Right atrium auricular region (tissue), 2 donors: Measurements from ENCODE around the gene SRSF1. TPM values are rescaled to one million over a fixed set of nuclear protein-coding genes. Genes with fewer than 3 reads are reported as not detected.

Experiments used
- DNase-seq: peaks from one replicate; pipeline ENCODE4 v3.0.0-alpha.2; 2019; ENCODE audit warnings: low spot score
- H3K27ac ChIP-seq, 2 donors: fragments of 200-600 bp; sonication (generic); 1 replicate in 1 of 2; 2 replicates in 1 of 2; pipeline ENCODE4 v1.5.1; 2016 to 2019
- H3K27me3 ChIP-seq, 2 donors: fragments of 200-600 bp; sonication (generic); one replicate each; pipeline versions ENCODE4 v1.5.1 to v1.6.0; 2017 to 2019
- H3K36me3 ChIP-seq: fragments of 200-600 bp; sonication (generic); one replicate; pipeline ENCODE4 v1.5.1; 2016
- H3K4me1 ChIP-seq, 2 donors: fragments of 200-600 bp; sonication (generic); one replicate each; pipeline versions ENCODE4 v1.5.1 to v1.6.0; 2017 to 2019
- H3K4me3 ChIP-seq, 2 donors: fragments of 200-600 bp; sonication (generic); 1 replicate in 1 of 2; 2 replicates in 1 of 2; pipeline ENCODE4 v1.5.1; 2017 to 2019; ENCODE audit warnings: mild to moderate bottlenecking in 1 of 2, moderate library complexity in 1 of 2
- H3K9me3 ChIP-seq, 2 donors: fragments of 200-600 bp; sonication (generic); one replicate each; pipeline ENCODE4 v1.5.1; 2019
- total RNA-seq, 2 donors: library from RNA; depleted of rRNA; stranded (reverse); fragments of >200 nt; gene quantifications; one replicate each; pipeline ENCODE4 v1.1.0, GENCODE V29; 2016
- TF ChIP-seq, protein P1 (sequence below), 2 donors: fragments of 200-600 bp; sonication (generic); IDR thresholded peaks; one replicate each; pipeline ENCODE4 v1.5.1; 2019; ENCODE audit warnings: antibody characterized with exemption in 2 of 2

SRSF1 gene
- total RNA-seq, 2 donors from 2014 or later: 70.6 to 101 TPM

DNA sequence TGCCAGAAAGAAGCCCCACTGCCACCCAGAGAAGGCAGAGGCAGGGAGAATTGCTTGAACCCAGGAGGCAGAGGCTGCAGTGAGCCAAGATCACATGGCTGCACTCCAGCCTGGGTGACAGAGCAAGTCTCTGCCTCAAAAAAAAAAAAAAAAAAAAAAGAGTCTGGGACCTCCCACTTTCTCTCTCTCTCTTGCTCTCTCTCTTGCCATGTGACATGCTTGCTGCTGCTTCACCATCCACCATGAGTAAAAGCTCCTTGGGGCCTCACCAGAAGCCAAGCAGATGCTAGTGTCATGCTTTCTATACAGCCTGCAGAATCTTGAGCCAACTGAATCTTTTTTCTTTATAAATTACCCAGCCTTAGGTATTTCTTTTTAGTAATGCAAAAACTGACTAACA lies 21.5 kb upstream of the SRSF1 start:
- no peak for DNase-seq
- Histone ChIP-seq H3K36me3 (no peaks in the 10 kb centered on the region), H3K4me3 (no peak overlapping the region), H3K27ac (no peak overlapping the region), H3K4me1 (no peaks in the 10 kb centered on the region), H3K27me3 (no peaks in the 10 kb centered on the region), H3K9me3 (no peaks in the 10 kb centered on the region)
- TF ChIP-seq, protein P1, sequence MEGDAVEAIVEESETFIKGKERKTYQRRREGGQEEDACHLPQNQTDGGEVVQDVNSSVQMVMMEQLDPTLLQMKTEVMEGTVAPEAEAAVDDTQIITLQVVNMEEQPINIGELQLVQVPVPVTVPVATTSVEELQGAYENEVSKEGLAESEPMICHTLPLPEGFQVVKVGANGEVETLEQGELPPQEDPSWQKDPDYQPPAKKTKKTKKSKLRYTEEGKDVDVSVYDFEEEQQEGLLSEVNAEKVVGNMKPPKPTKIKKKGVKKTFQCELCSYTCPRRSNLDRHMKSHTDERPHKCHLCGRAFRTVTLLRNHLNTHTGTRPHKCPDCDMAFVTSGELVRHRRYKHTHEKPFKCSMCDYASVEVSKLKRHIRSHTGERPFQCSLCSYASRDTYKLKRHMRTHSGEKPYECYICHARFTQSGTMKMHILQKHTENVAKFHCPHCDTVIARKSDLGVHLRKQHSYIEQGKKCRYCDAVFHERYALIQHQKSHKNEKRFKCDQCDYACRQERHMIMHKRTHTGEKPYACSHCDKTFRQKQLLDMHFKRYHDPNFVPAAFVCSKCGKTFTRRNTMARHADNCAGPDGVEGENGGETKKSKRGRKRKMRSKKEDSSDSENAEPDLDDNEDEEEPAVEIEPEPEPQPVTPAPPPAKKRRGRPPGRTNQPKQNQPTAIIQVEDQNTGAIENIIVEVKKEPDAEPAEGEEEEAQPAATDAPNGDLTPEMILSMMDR (IDR thresholded peaks at IDR 0.05): no peak

DNA sequence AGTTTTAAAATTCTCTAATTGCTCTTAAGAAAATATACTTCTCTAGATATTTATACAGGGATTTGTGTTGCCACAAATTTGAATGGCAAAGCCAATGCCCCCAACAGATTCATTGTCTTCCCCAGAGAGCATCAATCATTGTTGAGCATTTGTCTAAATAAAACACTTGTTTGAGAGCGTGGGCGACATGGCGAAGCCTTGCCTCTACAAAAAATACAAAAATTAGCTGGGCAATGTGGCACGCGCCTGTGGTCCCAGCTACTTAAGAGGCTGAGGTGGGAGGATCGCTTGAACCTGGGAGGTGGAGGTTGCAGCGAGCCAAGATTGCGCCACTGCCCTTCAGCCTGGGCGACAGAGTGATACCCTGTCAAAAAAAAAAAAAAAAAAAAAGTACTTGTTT lies 13.4 kb upstream of the SRSF1 start:
- Histone ChIP-seq H3K4me1 (no peaks in the 10 kb centered on the region), H3K27me3 (no peaks in the 10 kb centered on the region), H3K36me3 (no peaks in the 10 kb centered on the region), H3K4me3 (no peak overlapping the region), H3K27ac (no peak overlapping the region), H3K9me3 (no peaks in the 10 kb centered on the region)
- no peak for DNase-seq
- TF ChIP-seq, protein P1 (IDR thresholded peaks at IDR 0.05): no peak

DNA sequence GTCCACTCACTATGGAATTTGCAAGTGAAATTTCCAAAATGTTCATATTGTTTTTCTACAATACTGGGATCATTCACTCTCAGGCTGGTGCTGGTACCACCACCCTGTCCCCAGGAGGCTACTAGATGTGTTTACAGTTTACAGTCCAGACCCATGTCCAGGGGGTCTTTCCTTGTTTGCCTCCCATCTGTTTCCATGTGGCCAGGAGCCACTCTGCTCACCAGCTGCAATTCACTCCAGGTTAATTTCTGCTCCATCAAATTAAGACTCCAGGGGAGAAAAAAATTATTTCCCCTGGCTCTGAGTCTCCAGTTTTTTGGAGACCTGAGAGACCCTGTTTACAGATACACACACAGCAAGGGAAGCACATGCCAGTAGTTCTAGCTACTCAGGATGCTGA lies 12.5 kb upstream of the SRSF1 start:
- Histone ChIP-seq H3K4me3 (no peak overlapping the region), H3K4me1 (no peaks in the 10 kb centered on the region), H3K36me3 (no peaks in the 10 kb centered on the region), H3K9me3 (no peaks in the 10 kb centered on the region), H3K27ac (no peak overlapping the region), H3K27me3 (no peaks in the 10 kb centered on the region)
- TF ChIP-seq, protein P1 (IDR thresholded peaks at IDR 0.05): no peak
- DNase-seq: no peak

DNA sequence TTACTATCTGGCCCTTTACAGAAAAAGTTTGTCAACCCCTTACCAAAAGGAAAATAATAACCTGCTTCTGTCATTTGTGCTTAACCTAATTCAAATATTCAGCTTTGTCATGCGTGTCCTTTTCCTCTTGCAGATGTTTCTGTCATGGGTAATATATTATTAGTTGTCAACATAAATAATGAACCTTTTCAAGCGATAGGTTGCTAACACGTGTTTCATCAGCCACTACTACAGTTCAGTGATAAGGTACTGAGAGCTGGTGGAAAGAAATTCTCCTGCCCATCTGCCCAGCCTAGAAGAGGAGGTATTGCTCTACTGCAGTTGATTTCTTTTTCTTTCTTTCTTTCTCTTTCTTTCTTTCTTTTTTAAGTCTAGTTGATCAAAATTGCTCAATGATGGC lies 12.0 kb upstream of the SRSF1 start:
- TF ChIP-seq, protein P1 (IDR thresholded peaks at IDR 0.05): no peak
- Histone ChIP-seq H3K36me3 (no peaks in the 10 kb centered on the region), H3K4me1 (no peaks in the 10 kb centered on the region), H3K9me3 (no peaks in the 10 kb centered on the region), H3K27me3 (no peaks in the 10 kb centered on the region), H3K4me3 (no peak overlapping the region), H3K27ac (no peak overlapping the region)
- DNase-seq: no peak

DNA sequence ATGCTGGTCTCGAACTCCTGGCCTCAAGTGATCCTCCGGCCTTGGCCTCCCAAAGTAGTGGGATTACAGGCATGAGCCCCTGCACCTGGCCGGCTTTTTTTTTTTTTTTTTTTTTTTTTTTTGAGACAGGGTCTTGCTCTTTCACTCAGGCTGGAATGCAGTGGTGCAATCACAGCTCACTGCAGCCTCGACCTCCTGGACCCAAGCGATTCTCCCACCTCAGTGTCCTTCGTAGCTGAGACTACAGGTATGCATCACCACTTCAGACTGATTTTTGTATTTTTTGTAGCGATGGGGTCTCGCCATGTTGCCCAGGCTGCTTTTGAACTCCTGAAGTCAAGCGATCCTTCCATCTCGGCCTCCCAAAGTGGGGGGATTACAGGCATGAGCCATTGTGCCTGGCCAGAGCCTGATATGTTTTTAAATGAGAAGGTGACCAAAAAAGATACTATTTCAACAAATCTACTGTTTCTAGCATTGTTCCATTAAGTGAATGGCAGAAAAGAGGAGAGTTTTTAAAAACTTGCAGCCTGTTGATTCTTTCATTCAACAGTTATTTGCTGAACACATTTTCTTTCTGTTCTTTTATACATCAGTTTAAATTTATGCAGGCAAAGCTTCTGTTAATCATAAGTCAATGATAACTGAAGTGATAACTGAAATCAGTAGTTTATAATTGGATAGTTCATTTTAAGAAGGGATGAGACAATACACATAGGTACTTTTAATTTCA lies 3.2 kb upstream of the SRSF1 start:
- no peaks in the 10 kb centered on the region for H3K9me3 ChIP-seq
- DNase-seq: no peak
- H3K4me1 ChIP-seq: peaks cover 0 to 17% of the 10 kb centered on the region in 2 donors
- H3K27me3 ChIP-seq: no peaks in the 10 kb centered on the region
- H3K36me3 ChIP-seq: peaks cover 9% of the 10 kb centered on the region
- TF ChIP-seq, protein P1 (IDR thresholded peaks at IDR 0.05): no peak
- no peak overlapping the region for H3K4me3 ChIP-seq
- no peak overlapping the region for H3K27ac ChIP-seq
